ENCODE measurements around the gene FBXO48.

Gene FBXO48

GRCh38 chr2:68435615-68436014 is 31.5 kb downstream of the FBXO48 start:
- no peak for DNase-seq (ENCODE audit: extremely low read depth, low read depth)
- TF ChIP-seq, protein P1, sequence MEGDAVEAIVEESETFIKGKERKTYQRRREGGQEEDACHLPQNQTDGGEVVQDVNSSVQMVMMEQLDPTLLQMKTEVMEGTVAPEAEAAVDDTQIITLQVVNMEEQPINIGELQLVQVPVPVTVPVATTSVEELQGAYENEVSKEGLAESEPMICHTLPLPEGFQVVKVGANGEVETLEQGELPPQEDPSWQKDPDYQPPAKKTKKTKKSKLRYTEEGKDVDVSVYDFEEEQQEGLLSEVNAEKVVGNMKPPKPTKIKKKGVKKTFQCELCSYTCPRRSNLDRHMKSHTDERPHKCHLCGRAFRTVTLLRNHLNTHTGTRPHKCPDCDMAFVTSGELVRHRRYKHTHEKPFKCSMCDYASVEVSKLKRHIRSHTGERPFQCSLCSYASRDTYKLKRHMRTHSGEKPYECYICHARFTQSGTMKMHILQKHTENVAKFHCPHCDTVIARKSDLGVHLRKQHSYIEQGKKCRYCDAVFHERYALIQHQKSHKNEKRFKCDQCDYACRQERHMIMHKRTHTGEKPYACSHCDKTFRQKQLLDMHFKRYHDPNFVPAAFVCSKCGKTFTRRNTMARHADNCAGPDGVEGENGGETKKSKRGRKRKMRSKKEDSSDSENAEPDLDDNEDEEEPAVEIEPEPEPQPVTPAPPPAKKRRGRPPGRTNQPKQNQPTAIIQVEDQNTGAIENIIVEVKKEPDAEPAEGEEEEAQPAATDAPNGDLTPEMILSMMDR (IDR thresholded peaks at IDR 0.05; ENCODE audit: low read depth, low read length) = no peak

DNA sequence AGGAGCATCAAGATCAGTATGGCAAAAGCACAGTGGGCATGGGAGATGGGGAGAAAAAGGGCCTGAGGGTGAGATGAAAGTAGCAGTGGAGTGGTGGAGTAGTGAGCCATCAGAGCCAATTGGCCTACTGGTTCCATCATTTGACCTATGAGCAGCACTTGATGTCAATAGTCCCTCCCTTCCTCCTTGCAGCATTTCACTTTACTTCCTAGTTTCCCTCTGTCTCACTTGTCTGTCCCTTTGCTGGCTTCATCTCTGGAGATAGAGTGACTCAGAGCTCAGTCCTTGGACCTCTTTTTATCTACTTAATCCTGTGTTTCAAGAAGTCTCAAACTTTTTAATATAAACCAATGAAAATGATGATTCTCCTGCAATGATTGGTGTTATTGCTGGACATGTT is 32.1 kb downstream of the FBXO48 start:
- TF ChIP-seq, protein P1 (IDR thresholded peaks at IDR 0.05; ENCODE audit: low read depth, low read length) = no peak
- DNase-seq (ENCODE audit: extremely low read depth, low read depth) = no peak

DNA sequence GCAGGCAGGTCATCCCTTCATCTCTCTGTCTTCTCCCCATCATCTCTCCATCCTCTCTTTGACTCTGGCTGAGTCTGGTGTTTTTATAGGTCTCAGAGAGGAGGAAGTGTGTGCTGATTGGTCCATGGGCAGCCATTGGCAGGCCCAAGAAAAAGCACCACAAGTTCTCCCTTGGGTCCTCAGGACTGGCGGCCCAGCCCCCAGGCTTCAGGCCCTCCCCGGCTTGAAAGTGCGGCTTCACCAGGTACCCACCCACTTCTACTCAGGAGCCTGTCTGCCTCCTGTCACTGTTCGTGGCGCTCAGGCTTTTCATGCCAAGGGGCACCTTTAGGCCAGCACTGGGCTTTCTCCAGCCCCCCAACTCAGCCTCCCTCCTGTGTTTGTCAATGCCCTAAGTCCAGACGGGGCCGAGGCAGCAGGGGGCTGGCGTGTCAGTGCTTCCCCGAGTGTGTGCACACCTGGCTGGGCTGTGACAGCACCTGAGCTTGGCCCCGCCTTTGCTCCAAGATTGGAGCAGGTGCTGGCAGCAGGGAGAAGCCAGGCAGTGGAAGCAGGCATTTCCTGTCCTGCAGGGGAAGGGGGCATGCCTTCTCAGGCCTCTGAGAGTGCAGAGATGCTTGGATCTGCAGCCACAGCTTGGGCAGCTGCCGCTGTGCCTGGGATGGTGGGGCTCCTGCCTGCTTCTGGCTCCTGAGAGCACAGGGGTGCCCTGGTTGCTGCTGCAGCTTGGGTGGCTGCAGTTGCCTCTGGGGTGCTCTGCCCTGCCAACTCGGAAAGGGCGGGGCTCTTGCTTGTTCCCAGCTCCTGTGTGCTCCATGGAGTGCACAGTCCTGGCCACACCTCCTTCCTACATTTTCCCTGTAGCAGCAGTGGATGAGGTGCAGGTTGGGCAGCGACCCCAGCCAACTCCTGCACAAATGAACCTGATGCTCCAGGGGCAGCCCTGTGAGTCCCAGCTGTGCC is 34.1 kb downstream of the FBXO48 start:
- TF ChIP-seq, protein P1 (IDR thresholded peaks at IDR 0.05; ENCODE audit: low read depth, low read length) = no peak
- no peak for DNase-seq (ENCODE audit: extremely low read depth, low read depth)

GRCh38 chr2:68431316-68431972 is 35.6 kb downstream of the FBXO48 start:
- no peak for DNase-seq (ENCODE audit: extremely low read depth, low read depth)
- TF ChIP-seq, protein P1 (IDR thresholded peaks at IDR 0.05; ENCODE audit: low read depth, low read length) = no peak

GRCh38 chr2:68429311-68429826 is 37.7 kb downstream of the FBXO48 start:
- TF ChIP-seq, protein P1 (IDR thresholded peaks at IDR 0.05; ENCODE audit: low read depth, low read length) = no peak
- no peak for DNase-seq (ENCODE audit: extremely low read depth, low read depth)

DNA sequence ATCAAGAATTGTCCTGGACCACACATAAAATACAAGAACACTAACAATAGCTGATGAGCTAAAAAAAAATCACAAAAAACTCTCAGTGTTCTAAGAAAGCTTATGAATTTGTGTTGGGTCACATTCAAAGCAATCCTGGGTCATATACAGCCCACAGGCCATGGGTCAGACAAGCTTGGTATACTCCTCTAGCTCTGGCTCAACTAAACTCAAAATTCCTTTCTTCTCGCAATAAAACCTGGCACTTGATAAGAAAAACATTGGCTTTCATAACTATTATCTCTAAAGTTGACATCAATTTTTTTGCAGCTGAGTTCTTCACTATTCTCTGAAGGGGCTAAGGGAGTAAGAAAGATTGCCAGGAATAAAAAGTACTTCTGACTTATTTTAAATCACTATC is 38.3 kb downstream of the FBXO48 start:
- no peak for DNase-seq (ENCODE audit: extremely low read depth, low read depth)
- TF ChIP-seq, protein P1 (IDR thresholded peaks at IDR 0.05; ENCODE audit: low read depth, low read length) = no peak

GRCh38 chr2:68428126-68428525 is 39.0 kb downstream of the FBXO48 start:
- TF ChIP-seq, protein P1 (IDR thresholded peaks at IDR 0.05; ENCODE audit: low read depth, low read length) = no peak
- no peak for DNase-seq (ENCODE audit: extremely low read depth, low read depth)

Measured in AG09319 (cell line).